Activated CD8-positive, alpha-beta memory T cell treated with anti-CD3 and anti-CD28 coated beads for 1 hour (primary cell): ENCODE data around the gene VSTM1.
A peak's percentile ranks its signal among the peaks of the same experiment; 100 is the strongest.
"Not testable (repeated sequence)": the region's sequence is repeated elsewhere in the genome, so short reads cannot be mapped to it uniquely, and the experiment has no call there.

Experiments
- DNase-seq, 2 donors: peaks; one replicate each; pipeline ENCODE4 v3.0.0-alpha.2; 2020; ENCODE audit warnings: low read depth in 1 of 2; ENCODE audit errors: extremely low read depth in 1 of 2

The VSTM1 gene

GRCh38 chr19:54074851-54075250 lies 11.2 kb upstream of the VSTM1 start:
- DNase-seq = no peak

- DNase-seq = no peak
Observed at GRCh38 chr19:54073829-54074228, 10.1 kb upstream of the VSTM1 start.

- no peak for DNase-seq
Observed at GRCh38 chr19:54069470-54069869, 5.8 kb upstream of the VSTM1 start.

- no peak for DNase-seq
Observed at GRCh38 chr19:54062643-54063042, 1.1 kb downstream of the VSTM1 start.

- DNase-seq = no peak
Observed at GRCh38 chr19:54047616-54048015, 16.1 kb downstream of the VSTM1 start.

GRCh38 chr19:54045771-54046170 lies 17.9 kb downstream of the VSTM1 start:
- DNase-seq = no peak

- no peak for DNase-seq
Observed at GRCh38 chr19:54042989-54043388, 20.7 kb downstream of the VSTM1 start.

GRCh38 chr19:54041969-54042606 lies 21.6 kb downstream of the VSTM1 start:
- no peak for DNase-seq

GRCh38 chr19:54040003-54040402 lies 23.7 kb downstream of the VSTM1 start:
- DNase-seq = no peak

GRCh38 chr19:54036542-54036941 lies 27.2 kb downstream of the VSTM1 start:
- DNase-seq = not testable (repeated sequence)

- no peak for DNase-seq
Observed at GRCh38 chr19:54035215-54036178, 28.2 kb downstream of the VSTM1 start.

- DNase-seq = no peak
Observed at GRCh38 chr19:54030895-54031586, 32.7 kb downstream of the VSTM1 start.

GRCh38 chr19:54029930-54030490 lies 33.7 kb downstream of the VSTM1 start:
- peak in 1 of 2 donors; percentile 19 for DNase-seq

GRCh38 chr19:54029301-54029700 lies 34.4 kb downstream of the VSTM1 start:
- no peak for DNase-seq

GRCh38 chr19:54026656-54027055 lies 37.0 kb downstream of the VSTM1 start:
- DNase-seq = no peak

- DNase-seq = no peak
Observed at GRCh38 chr19:54024660-54025059, 39.0 kb downstream of the VSTM1 start.

- no peak for DNase-seq
Observed at GRCh38 chr19:54023191-54023590, 40.5 kb downstream of the VSTM1 start.

- no peak for DNase-seq
Observed at GRCh38 chr19:54021932-54022331, 41.8 kb downstream of the VSTM1 start.

GRCh38 chr19:54021363-54021762 lies 42.3 kb downstream of the VSTM1 start:
- no peak for DNase-seq

GRCh38 chr19:54017261-54017660 lies 46.4 kb downstream of the VSTM1 start:
- no peak for DNase-seq

- DNase-seq = no peak
Observed at GRCh38 chr19:54014920-54015560, 48.7 kb downstream of the VSTM1 start.
